Epithelial cell of proximal tubule (primary cell): Measurements from ENCODE around the gene MTOR. TPM values are rescaled to one million over a fixed set of nuclear protein-coding genes. Genes with fewer than 3 reads are reported as not detected.
"Not testable (repeated sequence)": the region's sequence is repeated elsewhere in the genome, so short reads cannot be mapped to it uniquely, and the experiment has no call there.

Experiments
- DNase-seq: peaks from one replicate; pipeline ENCODE4 v3.0.0-alpha.2; 2011; ENCODE audit warnings: low read depth
- H3K4me3 ChIP-seq: 2 replicates; pipeline ENCODE4 v1.5.1; 2011; ENCODE audit warnings: low read depth, mild to moderate bottlenecking, low read length
- total RNA-seq: library from RNA; depleted of rRNA; stranded (reverse); fragments of >200 nt; gene quantifications from 2 replicates; pipeline ENCODE4 v1.2.3, GENCODE V29; 2015
- TF ChIP-seq, protein P1 (sequence below): conservative IDR thresholded peaks from 2 replicates; pipeline ENCODE4 v1.5.1; 2012; ENCODE audit warnings: low read depth, mild to moderate bottlenecking, low read length

Gene MTOR
- total RNA-seq, 1 donor from 2014 or later: 34.2 TPM

DNA sequence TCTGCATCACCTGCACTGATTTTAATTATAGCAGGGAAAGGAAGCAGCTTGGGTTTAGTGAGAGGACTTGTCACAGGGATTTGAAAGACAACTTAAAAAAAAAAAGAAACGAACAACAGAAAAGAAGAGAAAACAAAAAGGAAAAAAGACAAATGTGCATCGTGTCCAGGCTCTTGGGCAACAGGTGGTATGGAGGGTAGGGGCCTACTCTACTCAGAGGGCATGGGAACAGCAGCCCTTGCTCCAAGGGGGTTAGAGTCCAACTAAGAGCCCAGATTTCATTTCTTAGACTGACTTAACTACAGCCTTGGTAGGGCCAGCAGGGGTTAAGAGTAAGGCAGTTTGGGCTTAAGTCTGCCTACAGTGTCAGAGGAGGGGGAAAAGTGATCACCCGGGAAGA is 147.4 kb downstream of the MTOR start:
- no peak overlapping the region for H3K4me3 ChIP-seq
- DNase-seq: no peak
- TF ChIP-seq, protein P1, sequence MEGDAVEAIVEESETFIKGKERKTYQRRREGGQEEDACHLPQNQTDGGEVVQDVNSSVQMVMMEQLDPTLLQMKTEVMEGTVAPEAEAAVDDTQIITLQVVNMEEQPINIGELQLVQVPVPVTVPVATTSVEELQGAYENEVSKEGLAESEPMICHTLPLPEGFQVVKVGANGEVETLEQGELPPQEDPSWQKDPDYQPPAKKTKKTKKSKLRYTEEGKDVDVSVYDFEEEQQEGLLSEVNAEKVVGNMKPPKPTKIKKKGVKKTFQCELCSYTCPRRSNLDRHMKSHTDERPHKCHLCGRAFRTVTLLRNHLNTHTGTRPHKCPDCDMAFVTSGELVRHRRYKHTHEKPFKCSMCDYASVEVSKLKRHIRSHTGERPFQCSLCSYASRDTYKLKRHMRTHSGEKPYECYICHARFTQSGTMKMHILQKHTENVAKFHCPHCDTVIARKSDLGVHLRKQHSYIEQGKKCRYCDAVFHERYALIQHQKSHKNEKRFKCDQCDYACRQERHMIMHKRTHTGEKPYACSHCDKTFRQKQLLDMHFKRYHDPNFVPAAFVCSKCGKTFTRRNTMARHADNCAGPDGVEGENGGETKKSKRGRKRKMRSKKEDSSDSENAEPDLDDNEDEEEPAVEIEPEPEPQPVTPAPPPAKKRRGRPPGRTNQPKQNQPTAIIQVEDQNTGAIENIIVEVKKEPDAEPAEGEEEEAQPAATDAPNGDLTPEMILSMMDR: no peak

DNA sequence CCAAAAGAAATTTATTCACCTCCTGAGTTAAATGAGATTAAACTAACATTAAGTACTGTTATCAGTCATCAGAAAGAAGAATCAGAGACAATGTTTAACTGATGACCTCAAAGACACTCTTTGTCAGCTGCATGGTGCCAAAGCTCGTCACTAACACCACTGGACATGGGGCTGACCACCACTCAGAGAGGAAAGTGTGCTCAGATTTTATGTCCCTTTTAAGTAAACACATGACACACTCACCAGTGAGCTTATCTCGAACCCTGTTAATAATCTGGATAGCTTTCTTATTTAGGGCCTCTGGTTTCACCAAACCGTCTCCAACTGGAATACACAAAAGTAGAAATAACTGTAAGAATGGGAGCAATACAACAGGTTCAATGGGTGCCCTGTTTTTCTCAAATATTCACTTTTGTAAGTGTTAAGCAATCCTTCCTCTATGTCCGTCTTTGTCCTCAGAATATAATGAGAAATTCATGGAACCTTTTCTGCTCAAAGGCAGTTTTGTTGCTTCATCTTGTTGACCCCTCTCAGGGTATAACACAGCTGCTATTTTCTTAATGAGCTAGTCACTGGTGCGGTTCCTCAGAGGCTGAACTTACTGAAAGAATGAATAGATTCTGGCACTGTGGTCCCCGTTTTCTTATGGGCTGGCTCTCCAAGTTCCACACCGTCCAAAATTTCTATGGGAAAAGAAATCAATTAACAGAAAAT is 153.1 kb downstream of the MTOR start:
- H3K4me3 ChIP-seq: no peak overlapping the region
- TF ChIP-seq, protein P1: no peak
- DNase-seq: no peak

DNA sequence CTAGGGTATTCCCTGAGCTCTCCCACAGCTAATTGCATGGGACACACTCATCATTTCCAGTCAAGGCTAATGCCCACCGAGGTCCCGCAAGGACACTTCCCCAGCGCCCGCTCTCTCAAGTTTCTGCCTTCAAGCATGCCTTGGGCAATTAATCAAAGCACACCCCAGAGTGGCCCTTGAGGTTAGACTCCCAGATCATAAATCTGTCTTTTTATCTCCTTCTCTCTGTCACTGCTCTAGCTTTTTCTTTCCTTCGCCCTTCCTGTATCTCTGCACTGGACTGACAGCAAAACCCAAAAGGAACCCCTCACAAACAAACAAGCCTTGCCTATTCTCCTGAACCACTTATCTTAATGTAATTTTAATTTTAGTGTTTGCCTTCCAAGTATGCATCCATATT is 154.8 kb downstream of the MTOR start:
- TF ChIP-seq, protein P1: no peak
- H3K4me3 ChIP-seq: no peak overlapping the region
- no peak for DNase-seq

DNA sequence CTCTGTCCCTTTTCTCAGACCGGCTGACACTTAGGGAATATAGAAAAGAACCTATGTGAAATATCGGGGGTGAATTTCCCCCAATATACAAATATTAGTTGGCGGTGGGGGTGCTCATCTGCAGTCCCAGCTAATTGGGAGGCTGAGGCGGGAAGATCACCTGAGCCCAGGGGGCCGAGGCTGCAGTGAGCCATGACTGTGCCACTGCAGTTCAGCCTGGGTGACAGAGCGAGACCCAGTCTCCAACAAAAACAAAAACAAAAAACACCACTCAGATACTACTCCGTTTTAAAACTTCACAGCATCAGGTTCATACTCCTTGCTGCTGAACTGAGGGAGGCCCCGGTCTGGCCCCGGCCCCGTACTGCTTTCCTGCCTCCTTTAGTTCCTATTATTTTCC is 156.8 kb downstream of the MTOR start:
- no peak for DNase-seq
- no peak overlapping the region for H3K4me3 ChIP-seq
- TF ChIP-seq, protein P1: no peak

DNA sequence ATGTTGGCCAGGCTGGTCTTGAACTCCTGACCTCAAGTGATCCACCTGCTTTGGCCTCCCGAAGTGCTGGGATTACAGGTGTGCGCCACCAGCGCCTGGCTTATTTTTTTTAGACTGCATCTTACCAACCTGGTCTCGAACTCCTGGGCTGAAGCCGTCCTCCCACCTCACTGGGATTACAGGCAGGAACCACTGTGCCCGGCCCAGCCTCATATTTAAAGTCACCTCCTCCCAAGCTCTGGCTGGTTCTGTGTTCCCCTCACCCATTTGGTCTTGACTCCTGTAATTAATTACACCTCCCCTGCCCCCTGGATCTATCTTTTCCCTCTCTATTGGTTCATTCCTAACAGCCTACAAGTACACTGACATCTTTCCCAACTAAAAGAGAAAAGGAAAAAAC is 161.0 kb downstream of the MTOR start:
- no peak for DNase-seq
- TF ChIP-seq, protein P1: no peak
- H3K4me3 ChIP-seq: no peak overlapping the region

DNA sequence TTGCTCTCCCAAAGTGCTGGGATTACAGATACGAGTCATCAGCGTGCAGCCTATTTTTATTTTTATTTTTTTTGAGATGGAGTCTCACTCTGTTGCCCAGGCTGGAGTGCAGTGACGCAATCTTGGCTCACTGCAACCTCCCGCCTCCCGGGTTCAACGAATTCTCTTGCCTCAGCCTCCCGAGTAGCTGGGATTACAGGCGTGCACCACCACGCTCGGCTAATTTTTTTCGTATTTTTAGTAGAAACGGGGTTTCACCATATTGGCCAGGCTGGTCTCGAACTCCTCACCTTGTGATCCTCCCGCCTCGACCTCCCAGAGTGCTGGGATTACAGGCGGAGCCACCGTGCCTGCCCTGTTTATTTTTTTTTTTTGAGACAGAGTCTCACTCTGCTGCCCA is 161.5 kb downstream of the MTOR start:
- H3K4me3 ChIP-seq, DNase-seq: not testable (repeated sequence)

DNA sequence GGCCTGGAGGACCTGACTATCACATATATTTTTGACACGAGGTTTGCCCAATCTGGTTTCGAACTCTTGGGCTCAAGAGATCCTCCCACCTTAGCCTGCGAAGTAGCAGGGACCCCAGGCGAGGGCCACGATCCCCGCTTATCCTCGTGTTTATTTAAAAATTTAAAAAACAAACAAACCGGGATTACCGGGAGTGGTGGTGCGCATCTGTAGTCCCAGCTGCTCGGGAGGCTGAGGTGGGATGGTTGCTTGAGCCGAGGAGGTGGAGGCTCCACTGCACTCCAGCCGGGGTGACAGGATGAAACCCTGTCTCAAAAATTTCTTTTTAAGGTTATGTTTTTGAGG is 162.2 kb downstream of the MTOR start:
- DNase-seq: no peak
- TF ChIP-seq, protein P1: no peak
- H3K4me3 ChIP-seq: peak overlapping the region; percentile 98
